MM.1S (cell line): ENCODE results near the gene BANP.

Experiments
- DNase-seq: peaks from one replicate; pipeline ENCODE4 v3.0.0-alpha.2; 2015
- H2AFZ ChIP-seq: fragments of 300-600 bp; sonication (generic); 2 replicates; pipeline ENCODE4 v1.6.0; 2016; ENCODE audit warnings: antibody characterized with exemption, low read length
- H3F3A ChIP-seq: fragments of 300-600 bp; sonication (generic); 2 replicates; pipeline ENCODE4 v1.6.1; 2016; ENCODE audit warnings: mild to moderate bottlenecking, antibody characterized with exemption, low read length, moderate library complexity, mixed read lengths; ENCODE audit not compliant: insufficient read depth
- H3K27ac ChIP-seq: fragments of 300-600 bp; sonication (generic); 2 replicates; pipeline ENCODE4 v1.5.1; 2016; ENCODE audit warnings: mild to moderate bottlenecking, low read length
- H3K27me3 ChIP-seq: fragments of 300-600 bp; sonication (generic); replicated peaks from 2 replicates; pipeline ENCODE4 v1.6.0; 2016; ENCODE audit warnings: low read length; ENCODE audit not compliant: insufficient read depth
- H3K36me3 ChIP-seq: fragments of 300-600 bp; sonication (generic); replicated peaks from 2 replicates; pipeline ENCODE4 v1.6.1; 2016; ENCODE audit warnings: mild to moderate bottlenecking, low read length, mixed read lengths; ENCODE audit not compliant: insufficient read depth
- H3K4me1 ChIP-seq: fragments of 300-600 bp; sonication (generic); 2 replicates; pipeline ENCODE4 v1.6.1; 2016; ENCODE audit warnings: low read length, mixed read lengths
- H3K4me2 ChIP-seq: fragments of 300-600 bp; sonication (generic); 2 replicates; pipeline ENCODE4 v1.6.0; 2016; ENCODE audit warnings: low read depth, low read length
- H3K4me3 ChIP-seq: fragments of 300-600 bp; sonication (generic); 2 replicates; pipeline ENCODE4 v1.5.1; 2016; ENCODE audit warnings: low read length, mixed read lengths
- H3K79me2 ChIP-seq: fragments of 300-600 bp; sonication (generic); 2 replicates; pipeline ENCODE4 v1.6.1; 2016; ENCODE audit warnings: mixed run types, low read length, mixed read lengths
- H3K9ac ChIP-seq: fragments of 300-600 bp; sonication (generic); 2 replicates; pipeline ENCODE4 v1.6.1; 2016; ENCODE audit warnings: low read length, mixed read lengths
- H3K9me2 ChIP-seq: fragments of 300-600 bp; sonication (generic); replicated peaks from 2 replicates; pipeline ENCODE4 v1.6.1; 2016; ENCODE audit warnings: mild to moderate bottlenecking, low read length, mixed read lengths; ENCODE audit not compliant: insufficient read depth
- H3K9me3 ChIP-seq: fragments of 300-600 bp; sonication (generic); replicated peaks from 2 replicates; pipeline ENCODE4 v1.6.1; 2016; ENCODE audit warnings: mild to moderate bottlenecking, low read length, mixed read lengths; ENCODE audit not compliant: insufficient read depth
- H4K20me1 ChIP-seq: fragments of 300-600 bp; sonication (generic); 2 replicates; pipeline ENCODE4 v1.6.1; 2016; ENCODE audit warnings: mild to moderate bottlenecking, low read length, moderate library complexity, mixed read lengths; ENCODE audit not compliant: insufficient read depth
- CTCF ChIP-seq: fragments of 300-600 bp; sonication (generic); IDR thresholded peaks from 2 replicates; pipeline ENCODE4 v1.5.1; 2016; ENCODE audit warnings: antibody characterized with exemption, low read length, mixed read lengths
- EZH2 ChIP-seq: fragments of 300-600 bp; sonication (generic); optimal IDR thresholded peaks from 2 replicates; pipeline ENCODE3; 2017; ENCODE audit warnings: low read depth, mild to moderate bottlenecking, antibody characterized with exemption, low read length, mixed read lengths
- EZH2phosphoT487 ChIP-seq: fragments of 300-600 bp; sonication (generic); IDR thresholded peaks from 2 replicates; pipeline ENCODE4 v1.6.1; 2018; ENCODE audit warnings: antibody characterized with exemption, low read length

BANP gene

GRCh38 chr16:88069397-88070168 lies 118.3 kb downstream of the BANP start:
- peaks cover 16% of the 10 kb centered on the region for H3K4me1 ChIP-seq
- peak; percentile 77 for DNase-seq
- 0 out of 2 replicates have a peak overlapping the region, but pooled peaks have one; percentile 7 for H2AFZ ChIP-seq
- H3K9me3 ChIP-seq, result no peaks in the 10 kb centered on the region
- no peaks in the 10 kb centered on the region for H4K20me1 ChIP-seq
- TF ChIP-seq EZH2phosphoT487, result no peak
- TF ChIP-seq EZH2, result no peak
- TF ChIP-seq CTCF, result no peak
- H3K27ac ChIP-seq, result peak overlapping the region; percentile 99
- H3K36me3 ChIP-seq, result no peaks in the 10 kb centered on the region
- no peaks in the 10 kb centered on the region for H3K79me2 ChIP-seq
- H3K4me3 ChIP-seq, result peak overlapping the region; percentile 41; the same call in 1 of the 2 replicates
- no peaks in the 10 kb centered on the region for H3K27me3 ChIP-seq
- peak overlapping the region; percentile 66 for H3K9ac ChIP-seq
- H3K9me2 ChIP-seq, result no peaks in the 10 kb centered on the region
- peak overlapping the region; percentile 54; the same call in 1 of the 2 replicates for H3K4me2 ChIP-seq
- H3F3A ChIP-seq, result peaks cover 15% of the 10 kb centered on the region

GRCh38 chr16:88070341-88070740 lies 119.1 kb downstream of the BANP start:
- Histone ChIP-seq H3K36me3 (no peaks in the 10 kb centered on the region), H3K4me1 (peaks cover 16% of the 10 kb centered on the region), H3K9me3 (no peaks in the 10 kb centered on the region), H2AFZ (0 out of 2 replicates have a peak overlapping the region, but pooled peaks have one; percentile 7), H3K27ac (peak overlapping the region; percentile 99), H3K79me2 (no peaks in the 10 kb centered on the region), H3K4me2 (peak overlapping the region; percentile 34; the same call in 1 of the 2 replicates), H3F3A (peaks cover 15% of the 10 kb centered on the region), H3K27me3 (no peaks in the 10 kb centered on the region), H3K4me3 (no peak overlapping the region), H3K9me2 (no peaks in the 10 kb centered on the region), H4K20me1 (no peaks in the 10 kb centered on the region), H3K9ac (peak overlapping the region; percentile 55)
- TF ChIP-seq CTCF (no peak), EZH2 (no peak), EZH2phosphoT487 (no peak)
- DNase-seq, result no peak

- no peak overlapping the region for H3K4me2 ChIP-seq
- no peaks in the 10 kb centered on the region for H3K36me3 ChIP-seq
- TF ChIP-seq CTCF (no peak), EZH2phosphoT487 (no peak), EZH2 (no peak)
- no peak overlapping the region for H3K27ac ChIP-seq
- H3K27me3 ChIP-seq, result no peaks in the 10 kb centered on the region
- H3K4me3 ChIP-seq, result no peak overlapping the region
- H4K20me1 ChIP-seq, result no peaks in the 10 kb centered on the region
- H3K79me2 ChIP-seq, result no peaks in the 10 kb centered on the region
- no peak for DNase-seq
- no peaks in the 10 kb centered on the region for H3K9me3 ChIP-seq
- H2AFZ ChIP-seq, result no peak overlapping the region
- H3K4me1 ChIP-seq, result peaks cover 16% of the 10 kb centered on the region
- H3K9me2 ChIP-seq, result no peaks in the 10 kb centered on the region
- peaks cover 15% of the 10 kb centered on the region for H3F3A ChIP-seq
- H3K9ac ChIP-seq, result no peak overlapping the region
Measured at GRCh38 chr16:88070989-88071625, 119.9 kb downstream of the BANP start.
